Measurements from ENCODE around the gene SPATA2. TPM values are rescaled to one million over a fixed set of nuclear protein-coding genes. Genes with fewer than 3 reads are reported as not detected.

The SPATA2 gene
- total RNA-seq, 1 donor from 2014 or later: 3.2 TPM

DNA sequence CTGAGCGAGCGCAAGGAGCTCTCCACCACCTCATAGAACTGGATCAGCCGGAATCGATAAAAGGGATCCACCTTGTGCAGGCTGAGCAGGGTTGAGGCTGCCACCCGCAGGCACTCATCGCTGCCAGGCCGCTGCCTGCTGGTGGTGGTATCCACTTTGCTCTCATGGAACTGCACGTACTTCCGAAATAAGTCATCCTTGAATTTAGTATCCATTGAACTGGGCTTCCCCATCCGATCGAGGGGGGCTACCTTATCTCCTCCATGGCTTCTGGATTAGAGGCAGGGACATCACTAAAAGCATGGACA is 7.1 kb downstream of the SPATA2 start:
- TF ChIP-seq CTCF (conservative IDR thresholded peaks at IDR 0.05; ENCODE audit: low read depth, low read length): no peak
- no peak overlapping the region for H3K4me3 ChIP-seq (ENCODE audit: low read depth, low read length)
- no peak for DNase-seq (ENCODE audit: low read depth)

DNA sequence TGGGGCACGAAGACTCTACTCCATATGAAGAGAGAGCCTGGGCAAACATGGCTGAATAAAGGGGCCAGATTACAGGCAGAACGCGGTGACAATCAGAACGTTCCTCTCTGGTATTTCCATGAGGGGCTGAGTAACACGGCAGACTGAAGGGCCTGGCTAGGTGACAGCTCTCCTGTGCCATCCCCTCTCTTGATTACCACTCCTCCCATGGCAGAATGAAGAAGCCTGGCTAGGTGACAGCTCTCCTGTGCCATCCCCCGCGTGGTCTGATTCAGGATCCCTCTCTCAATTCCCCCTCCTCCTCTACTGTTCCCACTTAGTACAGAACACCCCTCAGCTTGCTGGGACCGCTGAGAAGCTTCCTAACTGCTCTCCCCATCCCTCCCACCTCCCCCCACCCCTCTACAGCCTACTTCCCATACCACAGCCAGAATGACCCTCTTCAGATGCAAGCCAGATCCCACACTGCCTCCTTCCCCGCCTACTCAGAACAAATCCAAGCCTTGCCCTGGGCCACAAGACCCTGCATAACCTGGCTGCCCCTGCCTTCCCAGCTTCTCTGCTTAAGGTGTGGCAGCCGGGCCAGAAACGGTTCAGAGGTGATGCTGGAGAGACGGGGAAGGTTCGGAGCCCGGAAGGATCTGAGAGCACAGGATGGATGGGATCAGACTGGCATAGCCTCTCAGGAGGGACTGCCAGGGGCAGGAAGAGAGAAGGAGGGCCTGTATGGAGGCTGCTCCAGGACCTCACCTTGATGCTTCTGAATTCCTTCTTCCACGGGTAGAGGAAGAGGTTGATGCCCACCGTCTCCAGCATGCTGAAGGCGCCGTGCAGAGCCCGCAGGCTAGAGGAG is 7.7 kb downstream of the SPATA2 start:
- no peak overlapping the region for H3K4me3 ChIP-seq (ENCODE audit: low read depth, low read length)
- DNase-seq (ENCODE audit: low read depth): no peak
- TF ChIP-seq CTCF (conservative IDR thresholded peaks at IDR 0.05; ENCODE audit: low read depth, low read length): no peak

DNA sequence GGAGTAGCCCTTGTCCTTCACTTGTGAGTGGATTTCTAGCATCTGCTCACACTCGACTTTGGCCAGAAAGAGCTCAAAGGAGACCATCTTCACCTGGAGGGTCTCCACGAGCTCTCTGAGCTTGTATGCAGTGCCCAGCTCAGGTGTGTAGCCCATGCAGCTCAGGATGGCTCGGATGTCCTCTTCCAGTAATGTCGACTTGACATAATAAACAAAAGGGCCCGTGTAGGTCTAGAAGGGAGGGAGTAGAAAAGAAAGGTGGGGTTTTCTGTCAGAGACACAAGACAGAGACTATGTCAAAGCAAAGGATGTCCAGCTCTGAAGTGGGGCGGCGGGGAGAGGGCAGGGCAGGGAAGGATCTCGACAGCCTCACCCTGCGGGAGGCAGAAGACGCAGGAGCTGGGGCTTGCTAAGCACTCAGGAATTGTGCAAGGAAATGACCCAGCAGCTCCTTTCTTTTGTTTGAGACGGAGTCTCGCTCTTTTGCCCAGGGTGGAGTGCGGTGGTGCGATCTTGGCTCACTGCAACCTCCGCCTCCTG is 8.6 kb downstream of the SPATA2 start:
- TF ChIP-seq CTCF (conservative IDR thresholded peaks at IDR 0.05; ENCODE audit: low read depth, low read length): no peak
- H3K4me3 ChIP-seq (ENCODE audit: low read depth, low read length): no peak overlapping the region
- no peak for DNase-seq (ENCODE audit: low read depth)

DNA sequence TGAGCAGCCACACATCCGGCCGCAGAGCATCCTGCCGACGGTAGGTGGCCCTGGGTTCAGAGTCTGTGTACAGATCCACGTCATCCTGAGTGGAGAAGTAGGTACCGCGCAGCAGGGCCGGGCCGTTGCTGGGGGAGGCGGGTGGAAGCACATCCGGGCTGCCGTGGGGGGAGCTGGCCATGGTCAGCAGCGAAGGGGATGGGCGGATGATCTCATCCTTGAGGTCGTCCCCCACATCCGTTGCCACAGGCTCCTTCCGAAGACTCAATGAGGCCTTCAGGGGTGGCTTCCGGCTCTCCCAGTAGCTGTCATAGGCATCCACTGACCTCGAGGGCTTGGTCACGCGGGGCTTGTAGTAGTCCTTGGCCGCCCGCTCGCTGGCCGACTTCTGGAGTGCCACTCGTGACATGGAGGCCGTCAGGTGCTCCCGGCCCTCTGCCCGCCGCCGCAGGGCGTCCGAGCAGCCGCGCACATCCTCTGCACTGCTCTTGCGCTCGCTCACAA is 9.2 kb downstream of the SPATA2 start:
- no peak for TF ChIP-seq CTCF (conservative IDR thresholded peaks at IDR 0.05; ENCODE audit: low read depth, low read length)
- DNase-seq (ENCODE audit: low read depth): no peak
- no peak overlapping the region for H3K4me3 ChIP-seq (ENCODE audit: low read depth, low read length)

- TF ChIP-seq CTCF (conservative IDR thresholded peaks at IDR 0.05; ENCODE audit: low read depth, low read length): no peak
- DNase-seq (ENCODE audit: low read depth): no peak
- no peak overlapping the region for H3K4me3 ChIP-seq (ENCODE audit: low read depth, low read length)
These were observed 9.8 kb downstream of the SPATA2 start for GRCh38 chr20:49905415-49906091.

DNA sequence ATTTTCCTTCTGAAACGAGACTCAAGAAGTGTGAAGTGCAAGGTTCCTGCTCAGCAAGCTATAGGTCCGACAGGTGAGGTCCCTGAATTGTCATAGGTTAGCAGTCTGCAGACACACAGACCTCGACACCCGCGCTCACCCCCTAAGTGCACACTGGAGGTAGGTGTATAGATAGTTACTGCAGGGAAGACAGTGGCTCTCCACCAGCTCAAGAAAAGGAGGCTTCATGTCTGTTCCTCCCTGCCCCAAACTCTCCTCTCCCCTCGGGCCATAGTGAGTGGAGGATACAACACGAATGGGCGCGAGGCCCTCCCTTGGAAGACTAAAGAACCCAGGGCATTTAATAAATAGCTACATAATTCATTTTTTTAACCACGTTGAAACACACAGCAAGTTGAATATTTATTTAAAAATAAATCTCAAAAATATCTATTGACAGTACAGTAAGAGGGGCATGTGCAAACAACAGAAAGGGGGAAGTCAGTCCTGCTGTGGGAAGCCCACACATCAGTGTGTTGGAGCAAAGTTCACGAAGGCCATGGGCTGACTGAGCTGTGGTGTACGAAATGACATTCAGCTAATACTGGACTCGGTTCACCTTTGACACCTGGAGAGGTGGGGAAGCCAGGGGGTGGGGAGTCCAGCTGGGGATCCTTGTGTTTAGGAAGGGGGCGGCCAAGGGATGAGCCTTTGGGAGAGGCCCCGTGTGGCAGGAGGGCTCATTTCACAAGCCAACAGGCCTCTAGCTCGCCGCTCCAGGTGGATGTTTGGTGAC is 10.7 kb downstream of the SPATA2 start:
- no peak for DNase-seq (ENCODE audit: low read depth)
- H3K4me3 ChIP-seq (ENCODE audit: low read depth, low read length): no peak overlapping the region
- TF ChIP-seq CTCF (conservative IDR thresholded peaks at IDR 0.05; ENCODE audit: low read depth, low read length): no peak
